HEK293T (cell line): ENCODE data around the gene CYB5R3.

Experiments used
- ARNT ChIP-seq: fragments of 450-650 bp; IDR thresholded peaks from 2 replicates; pipeline ENCODE4 v1.6.1; 2017; ENCODE audit warnings: mild to moderate bottlenecking
- BHLHE40 ChIP-seq: fragments of 450-650 bp; IDR thresholded peaks from 2 replicates; pipeline ENCODE4 v1.6.1; 2016; ENCODE audit warnings: mild to moderate bottlenecking, moderate library complexity, borderline replicate concordance
- ELF4 ChIP-seq: fragments of 450-650 bp; IDR thresholded peaks from 2 replicates; pipeline ENCODE4 v1.6.1; 2017; ENCODE audit warnings: antibody characterized with exemption
- FOXA1 ChIP-seq: fragments of 450-650 bp; IDR thresholded peaks from 2 replicates; pipeline ENCODE4 v1.6.1; 2016; ENCODE audit warnings: mild to moderate bottlenecking
- FOXK2 ChIP-seq: fragments of 450-650 bp; IDR thresholded peaks from 2 replicates; pipeline ENCODE4 v1.6.1; 2016; ENCODE audit warnings: mild to moderate bottlenecking
- FOXM1 ChIP-seq: fragments of 450-650 bp; IDR thresholded peaks from 2 replicates; pipeline ENCODE4 v1.6.1; 2017; ENCODE audit warnings: mild to moderate bottlenecking, borderline replicate concordance
- HDGF ChIP-seq: fragments of 450-650 bp; IDR thresholded peaks from 2 replicates; pipeline ENCODE4 v1.6.1; 2017; ENCODE audit warnings: antibody characterized with exemption, borderline replicate concordance
- NFRKB ChIP-seq: fragments of 450-650 bp; IDR thresholded peaks from 2 replicates; pipeline ENCODE4 v1.6.1; 2016; ENCODE audit warnings: mild to moderate bottlenecking, moderate library complexity
- SP1 ChIP-seq: fragments of 450-650 bp; IDR thresholded peaks from 2 replicates; pipeline ENCODE4 v1.6.1; 2017
- SUZ12 ChIP-seq: fragments of 450-650 bp; IDR thresholded peaks from 2 replicates; pipeline ENCODE4 v1.6.1; 2016; ENCODE audit warnings: mild to moderate bottlenecking
- TARDBP ChIP-seq: fragments of 450-650 bp; IDR thresholded peaks from 2 replicates; pipeline ENCODE4 v1.6.1; 2016
- ZNF384 ChIP-seq: fragments of 450-650 bp; IDR thresholded peaks from 2 replicates; pipeline ENCODE4 v1.6.1; 2016
- TF ChIP-seq, protein P1 (sequence below): fragments of 450-650 bp; IDR thresholded peaks from 2 replicates; pipeline ENCODE4 v1.6.1; 2016

GRCh38 chr22:42645341-42645937, 3.8 kb downstream of the CYB5R3 start:
- TF ChIP-seq SUZ12, result no peak
- TF ChIP-seq FOXM1, result no peak
- no peak for TF ChIP-seq ELF4
- no peak for TF ChIP-seq TARDBP
- TF ChIP-seq NFRKB, result no peak
- no peak for TF ChIP-seq SP1
- TF ChIP-seq, protein P1, sequence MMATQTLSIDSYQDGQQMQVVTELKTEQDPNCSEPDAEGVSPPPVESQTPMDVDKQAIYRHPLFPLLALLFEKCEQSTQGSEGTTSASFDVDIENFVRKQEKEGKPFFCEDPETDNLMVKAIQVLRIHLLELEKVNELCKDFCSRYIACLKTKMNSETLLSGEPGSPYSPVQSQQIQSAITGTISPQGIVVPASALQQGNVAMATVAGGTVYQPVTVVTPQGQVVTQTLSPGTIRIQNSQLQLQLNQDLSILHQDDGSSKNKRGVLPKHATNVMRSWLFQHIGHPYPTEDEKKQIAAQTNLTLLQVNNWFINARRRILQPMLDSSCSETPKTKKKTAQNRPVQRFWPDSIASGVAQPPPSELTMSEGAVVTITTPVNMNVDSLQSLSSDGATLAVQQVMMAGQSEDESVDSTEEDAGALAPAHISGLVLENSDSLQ, result no peak
- TF ChIP-seq FOXK2, result no peak
- TF ChIP-seq BHLHE40, result no peak
- TF ChIP-seq ZNF384, result no peak
- TF ChIP-seq HDGF, result no peak
- no peak for TF ChIP-seq FOXA1
- TF ChIP-seq ARNT, result no peak
